ENCODE results near the gene PLPPR2. TPM values are rescaled to one million over a fixed set of nuclear protein-coding genes. Genes with fewer than 3 reads are reported as not detected.

The PLPPR2 gene
- total RNA-seq, 2 donors from 2014 or later = 26.2 to 30.5 TPM

GRCh38 chr19:11356676-11357550 lies 1.7 kb downstream of the PLPPR2 start:
- no peak for TF ChIP-seq CTCF (IDR thresholded peaks at IDR 0.05)
- no peaks in the 10 kb centered on the region for H3K27me3 ChIP-seq
- DNase-seq (ENCODE audit: low spot score) = no peak
- no peak overlapping the region for H3K4me3 ChIP-seq
- H3K36me3 ChIP-seq = peaks cover 2% of the 10 kb centered on the region
- H3K27ac ChIP-seq = no peak overlapping the region
- no peaks in the 10 kb centered on the region for H3K9me3 ChIP-seq
- peaks cover 0 to 16% of the 10 kb centered on the region in 2 donors for H3K4me1 ChIP-seq

- no peak for TF ChIP-seq CTCF (IDR thresholded peaks at IDR 0.05)
- H3K4me3 ChIP-seq = no peak overlapping the region
- H3K27me3 ChIP-seq = no peaks in the 10 kb centered on the region
- no peak overlapping the region for H3K27ac ChIP-seq
- H3K36me3 ChIP-seq = peaks cover 20% of the 10 kb centered on the region
- DNase-seq (ENCODE audit: low spot score) = no peak
- H3K4me1 ChIP-seq = peaks cover 0 to 16% of the 10 kb centered on the region in 2 donors
- H3K9me3 ChIP-seq = no peaks in the 10 kb centered on the region
These were observed 4.2 kb downstream of the PLPPR2 start for GRCh38 chr19:11359421-11359820.

GRCh38 chr19:11361037-11361770 lies 6.0 kb downstream of the PLPPR2 start:
- peaks cover 23% of the 10 kb centered on the region for H3K36me3 ChIP-seq
- no peak for DNase-seq (ENCODE audit: low spot score)
- TF ChIP-seq CTCF (IDR thresholded peaks at IDR 0.05) = no peak
- no peak overlapping the region for H3K27ac ChIP-seq
- H3K27me3 ChIP-seq = no peaks in the 10 kb centered on the region
- H3K9me3 ChIP-seq = no peaks in the 10 kb centered on the region
- no peak overlapping the region for H3K4me3 ChIP-seq
- H3K4me1 ChIP-seq = peaks cover 0 to 4% of the 10 kb centered on the region in 2 donors

GRCh38 chr19:11361771-11362731 lies 6.8 kb downstream of the PLPPR2 start:
- H3K9me3 ChIP-seq = no peaks in the 10 kb centered on the region
- no peak for DNase-seq (ENCODE audit: low spot score)
- no peak overlapping the region for H3K27ac ChIP-seq
- no peak for TF ChIP-seq CTCF (IDR thresholded peaks at IDR 0.05)
- H3K36me3 ChIP-seq = peaks cover 23% of the 10 kb centered on the region
- no peak overlapping the region for H3K4me3 ChIP-seq
- H3K4me1 ChIP-seq = no peaks in the 10 kb centered on the region
- H3K27me3 ChIP-seq = no peaks in the 10 kb centered on the region

- H3K9me3 ChIP-seq = no peaks in the 10 kb centered on the region
- H3K27ac ChIP-seq = no peak overlapping the region
- peaks cover 23% of the 10 kb centered on the region for H3K36me3 ChIP-seq
- H3K4me1 ChIP-seq = no peaks in the 10 kb centered on the region
- no peak for TF ChIP-seq CTCF (IDR thresholded peaks at IDR 0.05)
- no peak overlapping the region for H3K4me3 ChIP-seq
- H3K27me3 ChIP-seq = no peaks in the 10 kb centered on the region
- no peak for DNase-seq (ENCODE audit: low spot score)
These were observed 8.6 kb downstream of the PLPPR2 start for GRCh38 chr19:11363881-11364280.
